ENCODE data around the gene MOSMO. TPM values are rescaled to one million over a fixed set of nuclear protein-coding genes. Genes with fewer than 3 reads are reported as not detected.
"Not testable (repeated sequence)": the region's sequence is repeated elsewhere in the genome, so short reads cannot be mapped to it uniquely, and the experiment has no call there.

The MOSMO gene
- total RNA-seq, 1 experiment from 2014 or later, result 30.8 TPM

DNA sequence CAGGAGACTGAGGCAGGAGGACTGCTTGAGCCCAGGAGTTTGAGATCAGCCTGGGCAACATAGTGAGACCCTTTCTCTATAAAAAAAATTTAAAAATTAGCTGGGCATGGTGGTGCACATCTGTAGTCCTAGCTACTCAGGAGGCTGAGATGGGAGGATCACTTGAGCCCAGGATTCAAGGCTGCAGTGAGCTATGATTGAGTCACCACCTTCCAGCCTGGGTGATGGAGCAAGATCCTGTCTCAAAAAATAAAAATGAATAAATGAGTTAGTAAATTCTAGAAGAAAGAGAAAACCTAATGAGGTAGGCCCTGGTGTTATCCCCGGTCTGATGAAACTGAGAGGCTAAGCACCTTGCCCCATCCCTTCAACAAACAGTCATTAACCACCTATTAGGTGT is 5.9 kb upstream of the MOSMO start:
- not testable (repeated sequence) for DNase-seq (ENCODE audit: low read depth)

DNA sequence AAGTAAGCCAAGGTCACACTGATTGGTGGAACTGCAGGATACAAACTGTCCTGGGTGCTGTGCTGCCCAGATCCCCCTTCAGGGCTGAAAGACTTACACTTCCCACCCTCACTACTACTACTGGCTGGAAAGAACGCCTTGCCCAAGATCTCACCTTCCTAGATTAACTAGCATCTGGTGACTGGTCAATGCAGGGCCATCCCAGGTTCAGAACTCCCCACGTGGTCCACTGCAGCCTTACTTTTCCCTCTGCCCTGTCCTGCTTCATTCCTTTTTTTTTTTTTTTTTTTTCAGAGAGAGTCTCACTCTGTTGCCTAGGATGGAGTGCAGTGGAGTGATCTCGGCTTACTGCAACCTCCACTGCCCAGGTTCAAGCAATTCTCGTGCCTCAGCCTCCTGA is 4.7 kb upstream of the MOSMO start:
- DNase-seq (ENCODE audit: low read depth), result no peak

DNA sequence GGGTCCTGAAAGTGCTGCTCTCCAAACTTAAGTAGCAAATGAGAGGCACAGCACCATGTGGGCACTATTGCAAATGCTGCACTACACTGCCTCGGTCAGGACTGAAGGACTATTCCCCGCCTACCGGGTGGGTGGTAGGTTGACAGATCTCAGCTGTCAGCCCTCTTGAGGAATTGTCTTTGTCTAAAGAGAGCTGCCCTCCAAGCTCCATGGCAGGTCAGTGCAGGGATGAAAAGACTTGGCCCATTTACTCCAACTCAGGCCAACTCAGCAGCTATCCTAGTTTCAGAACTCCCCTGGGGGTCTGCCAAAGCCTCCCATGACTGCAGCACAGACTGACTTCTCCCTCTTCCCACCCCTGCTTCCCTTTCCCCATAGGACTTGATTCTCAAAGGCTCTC is 3.6 kb upstream of the MOSMO start:
- DNase-seq (ENCODE audit: low read depth), result no peak

DNA sequence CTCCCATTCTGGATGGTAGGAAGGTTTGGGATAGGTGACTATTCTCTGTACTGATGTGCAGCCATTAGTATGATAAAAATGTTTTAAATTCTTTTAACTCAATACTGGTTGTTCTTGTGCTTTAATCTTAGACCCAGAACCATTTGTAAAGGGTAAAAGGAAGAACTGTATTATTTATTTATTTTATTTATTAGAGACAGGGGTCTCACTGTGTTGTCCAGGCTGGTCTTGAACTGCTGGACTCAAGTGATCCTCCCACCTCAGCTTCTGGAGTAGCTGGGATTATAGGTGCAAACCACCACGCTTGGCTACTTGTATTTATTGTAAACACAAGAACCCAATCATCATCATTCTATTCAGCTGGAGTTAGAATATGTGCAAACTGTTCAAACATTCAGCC is 2.2 kb upstream of the MOSMO start:
- DNase-seq (ENCODE audit: low read depth), result no peak

DNA sequence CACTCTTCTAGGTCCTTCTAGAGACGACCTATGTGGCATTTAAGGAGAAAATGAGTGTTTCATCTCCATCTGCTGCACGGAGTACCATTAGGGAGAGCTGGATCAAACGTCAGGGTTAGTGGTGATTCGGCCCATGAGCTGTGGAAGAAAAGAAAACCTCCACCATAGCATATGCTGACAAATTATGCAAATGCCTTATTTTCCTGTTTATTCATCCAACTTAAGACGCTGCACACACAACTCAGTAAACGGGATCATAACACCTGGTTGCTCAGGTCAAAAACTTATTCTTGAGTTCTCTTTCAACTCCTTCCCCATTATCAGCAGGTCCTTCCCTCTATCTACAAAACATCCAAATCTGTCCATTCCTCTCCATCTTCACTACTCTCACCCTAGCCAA is 1.3 kb upstream of the MOSMO start:
- no peak for DNase-seq (ENCODE audit: low read depth)

DNA sequence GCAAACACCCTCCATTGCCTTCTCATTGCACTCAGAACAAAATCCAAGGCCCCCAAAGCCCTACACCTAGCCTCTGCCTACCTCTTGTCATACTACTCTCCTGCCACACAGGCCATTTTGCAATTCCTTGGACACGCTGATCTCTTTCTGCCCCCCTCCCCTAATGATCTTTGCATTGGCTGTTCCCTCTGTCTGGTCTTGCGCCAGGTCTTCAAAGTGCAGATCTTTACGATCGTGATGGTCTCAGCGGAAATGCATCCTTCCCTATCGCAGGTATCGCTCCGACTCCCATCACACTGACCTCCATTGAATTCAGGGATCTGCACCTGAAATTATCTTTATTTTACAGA is 777 bp upstream of the MOSMO start:
- no peak for DNase-seq (ENCODE audit: low read depth)

DNA sequence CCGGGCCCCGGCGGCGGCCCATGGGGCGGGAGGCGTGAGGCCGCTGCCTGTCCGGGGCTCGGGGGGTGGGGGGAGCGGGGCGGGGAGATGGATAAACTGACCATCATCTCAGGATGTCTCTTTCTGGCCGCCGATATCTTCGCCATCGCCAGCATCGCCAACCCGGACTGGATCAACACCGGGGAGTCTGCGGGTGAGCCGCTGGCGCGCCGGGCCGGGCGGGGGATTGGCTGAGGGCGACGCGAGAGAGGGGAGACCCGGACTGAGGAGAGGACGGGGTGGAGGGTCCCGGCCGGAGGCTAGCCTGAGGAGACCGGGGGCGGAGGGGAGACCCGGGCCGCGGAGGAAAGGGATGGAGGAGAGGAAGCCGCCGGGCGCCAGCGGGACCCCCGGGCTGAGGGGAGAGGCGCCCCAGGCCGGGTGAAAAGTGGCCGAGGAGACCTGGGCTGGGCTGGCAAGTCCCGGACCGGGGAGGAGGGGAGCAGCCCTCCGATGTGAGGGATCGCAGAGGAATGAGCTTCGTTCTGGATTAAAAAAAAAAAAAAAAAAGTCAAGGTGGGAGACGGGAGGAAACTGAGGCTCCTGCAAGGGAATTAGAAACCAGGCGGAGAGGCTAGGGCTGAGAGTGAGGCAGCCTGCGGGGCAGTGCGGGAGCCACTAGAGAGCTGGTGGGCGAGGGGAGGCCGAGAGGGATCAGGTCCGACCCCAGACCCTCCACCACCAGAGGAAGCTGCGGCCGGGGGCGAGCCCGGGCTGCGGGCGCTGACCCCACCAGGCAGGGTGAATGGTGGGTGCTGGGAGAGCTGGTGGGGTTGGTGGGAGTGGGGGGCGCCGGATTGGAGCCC is 526 bp downstream of the MOSMO start:
- no peak for DNase-seq (ENCODE audit: low read depth)

DNA sequence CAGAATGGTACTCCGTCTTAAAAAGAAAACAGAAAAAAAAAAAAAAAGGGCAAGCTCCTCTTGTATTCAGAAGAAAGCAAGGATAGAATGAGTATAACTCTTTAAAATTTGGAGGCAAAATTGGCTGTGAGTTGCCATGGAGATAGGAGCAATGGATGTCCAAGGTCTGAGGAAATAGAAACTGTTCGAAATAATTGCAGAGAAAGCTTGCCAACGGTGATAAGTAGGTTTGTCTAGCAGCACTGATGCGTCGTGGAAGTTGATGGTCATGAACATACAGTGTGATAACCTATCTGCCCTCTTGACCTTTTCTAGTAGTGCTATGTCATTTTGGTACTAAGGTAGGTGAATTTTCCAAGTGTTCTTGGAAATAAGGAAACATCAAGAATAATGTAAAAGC is 3.0 kb downstream of the MOSMO start:
- DNase-seq (ENCODE audit: low read depth), result no peak

DNA sequence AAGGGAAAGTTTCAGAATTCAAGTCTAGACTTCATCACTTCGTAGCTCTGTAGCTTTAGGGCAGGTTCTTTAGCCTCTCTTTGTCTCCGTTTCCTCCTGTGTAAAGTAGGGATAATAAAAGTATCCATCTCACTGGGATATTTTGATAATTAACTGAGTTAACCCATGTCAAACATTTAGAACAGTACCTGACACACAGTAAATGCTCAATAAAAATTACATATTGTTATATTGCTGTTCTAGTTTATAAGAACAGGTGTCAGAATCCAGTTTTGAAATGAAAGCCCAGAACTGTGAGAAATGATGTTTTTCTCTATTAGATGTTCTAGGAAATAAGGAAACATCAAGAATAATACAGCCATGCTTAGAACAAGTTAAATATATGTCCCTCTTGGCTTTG is 4.3 kb downstream of the MOSMO start:
- DNase-seq (ENCODE audit: low read depth), result no peak

DNA sequence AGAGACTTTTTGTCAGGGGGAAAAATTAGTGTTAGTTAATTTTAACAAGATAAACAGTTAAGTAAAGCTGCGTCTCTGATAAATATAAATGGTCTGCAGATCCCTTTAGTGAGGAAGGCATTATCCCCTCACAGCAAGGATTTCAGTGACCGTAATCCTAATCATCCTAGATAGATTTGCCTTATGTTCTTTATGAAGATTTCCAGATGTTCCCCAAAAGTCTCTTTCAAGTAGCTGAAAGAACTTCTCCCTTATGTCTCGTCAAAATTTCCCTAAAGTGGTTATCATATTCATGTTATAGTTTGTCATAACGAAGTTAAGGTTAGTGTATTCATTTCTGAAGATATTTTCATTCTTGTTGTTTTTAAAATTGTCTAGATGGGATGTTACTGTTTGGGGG is 5.6 kb downstream of the MOSMO start:
- no peak for DNase-seq (ENCODE audit: low read depth)

DNA sequence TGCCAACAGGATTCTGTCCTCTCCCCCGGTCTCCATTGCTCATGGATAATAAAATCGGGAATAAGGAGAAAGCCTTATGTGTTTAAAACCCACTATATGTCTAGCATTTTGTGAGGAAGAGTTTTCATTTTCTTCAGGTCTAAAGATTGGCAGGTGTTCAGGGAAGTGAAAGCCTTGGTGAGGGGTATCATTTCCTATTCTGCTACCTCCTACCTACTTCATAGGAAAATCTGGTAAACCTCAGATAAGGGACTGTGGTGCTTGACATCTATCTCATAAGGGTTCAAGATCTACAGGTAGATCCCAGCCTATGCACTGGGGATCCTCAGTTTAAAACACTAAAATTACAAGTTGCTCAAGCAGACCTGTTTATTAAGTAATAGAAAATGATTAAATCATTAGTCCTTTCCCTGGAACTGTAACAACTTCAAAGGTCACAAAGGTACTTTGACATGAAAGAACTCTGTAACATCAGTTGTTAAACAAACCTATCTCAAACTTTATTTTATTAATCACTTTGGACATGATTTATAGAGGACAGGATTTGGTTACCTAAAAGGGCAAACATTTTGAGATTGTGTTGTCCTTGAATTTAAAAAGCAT is 6.5 kb downstream of the MOSMO start:
- no peak for DNase-seq (ENCODE audit: low read depth)

DNA sequence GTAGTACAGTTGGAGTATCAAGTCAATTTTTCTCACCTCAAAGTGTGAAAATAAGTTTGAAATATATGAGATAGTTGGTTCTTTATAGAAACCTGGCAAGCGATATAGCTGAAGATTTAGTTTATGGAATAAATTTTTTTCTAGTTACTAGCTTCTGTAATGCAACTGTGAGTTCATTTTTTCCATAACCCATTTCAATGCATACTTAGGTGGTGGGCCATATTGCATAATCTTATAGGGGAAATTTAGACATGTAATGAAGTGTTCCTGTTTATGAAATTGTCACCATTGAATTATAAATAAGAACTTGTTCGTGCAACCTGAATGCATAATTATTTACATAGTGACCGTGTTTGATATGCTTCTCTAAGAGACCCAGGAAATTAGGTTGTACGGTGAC is 9.0 kb downstream of the MOSMO start:
- DNase-seq (ENCODE audit: low read depth), result no peak

DNA sequence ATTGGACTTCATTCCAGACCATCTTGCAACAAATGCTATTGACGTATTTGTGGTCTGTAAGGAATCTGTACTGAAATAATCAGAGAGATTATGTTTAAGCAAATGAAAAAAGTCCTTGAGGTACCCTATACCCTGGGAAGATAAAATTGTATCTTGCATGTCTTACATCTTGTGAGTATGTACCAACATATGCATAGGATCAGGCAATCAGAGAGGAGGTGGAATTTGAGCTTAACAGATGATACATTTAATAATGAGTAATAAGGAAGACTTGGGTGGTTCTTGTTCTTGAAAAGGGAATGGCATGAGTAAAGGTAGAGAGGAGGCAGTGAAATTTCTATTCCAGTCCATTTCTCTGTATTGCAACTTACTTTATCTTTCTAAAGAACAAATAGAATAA is 10.6 kb downstream of the MOSMO start:
- no peak for DNase-seq (ENCODE audit: low read depth)

DNA sequence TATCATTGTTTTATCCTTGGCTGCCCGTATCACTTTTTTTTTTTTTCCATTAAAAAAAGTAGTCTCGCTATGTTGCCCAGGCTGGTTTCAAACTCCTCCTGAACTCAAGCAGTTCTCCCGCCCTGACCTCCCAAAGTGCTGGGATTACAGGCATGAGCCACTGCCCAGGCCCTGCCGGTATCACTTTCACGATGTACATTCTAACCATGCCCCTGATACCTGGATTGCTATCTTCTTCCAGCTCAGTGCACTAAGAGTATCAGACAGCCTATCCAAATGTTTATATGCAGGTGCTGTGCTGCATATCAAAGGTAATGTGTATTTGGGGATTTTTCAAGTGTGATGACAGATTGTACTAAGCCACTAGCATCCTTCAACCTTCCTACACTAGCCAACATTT is 14.2 kb downstream of the MOSMO start:
- DNase-seq (ENCODE audit: low read depth), result no peak

DNA sequence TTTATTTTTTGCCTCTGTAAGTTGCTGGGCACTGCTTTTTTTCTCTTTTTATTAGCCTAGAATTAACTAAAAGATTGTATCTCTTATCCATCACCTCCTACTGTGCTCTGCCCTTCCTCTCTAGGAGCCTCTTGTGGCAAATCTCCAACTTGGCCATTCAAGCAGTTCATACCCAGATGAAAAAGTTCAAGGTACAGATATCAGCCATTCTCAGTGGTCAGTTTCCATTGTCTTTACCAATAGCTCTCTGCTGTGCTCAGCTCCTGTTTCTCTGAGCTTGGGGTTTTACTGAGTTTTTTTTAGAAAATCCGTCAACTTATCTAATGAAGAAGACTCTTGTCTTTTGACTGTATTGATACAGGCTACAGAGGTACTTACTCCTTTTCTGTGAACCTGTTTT is 15.6 kb downstream of the MOSMO start:
- no peak for DNase-seq (ENCODE audit: low read depth)

DNA sequence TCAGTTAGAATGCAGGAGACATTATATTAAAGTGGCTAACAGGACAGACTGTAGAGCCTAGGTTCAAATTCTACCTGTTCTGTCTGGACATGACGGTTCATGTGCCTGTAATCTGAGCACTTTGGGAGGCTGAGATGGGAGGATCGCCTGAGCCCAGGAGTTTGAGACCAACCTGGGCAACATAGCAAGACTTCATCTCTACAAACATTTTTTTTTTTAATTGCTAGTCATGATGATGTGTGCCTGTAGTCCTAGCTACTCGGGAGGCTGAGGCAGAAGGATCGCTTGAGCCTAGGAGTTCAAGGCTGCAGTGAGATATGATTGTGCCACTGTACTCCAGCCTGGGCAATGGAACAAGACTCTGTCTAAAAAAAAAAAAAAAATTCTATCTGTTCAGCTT is 16.9 kb downstream of the MOSMO start:
- DNase-seq (ENCODE audit: low read depth), result not testable (repeated sequence)

DNA sequence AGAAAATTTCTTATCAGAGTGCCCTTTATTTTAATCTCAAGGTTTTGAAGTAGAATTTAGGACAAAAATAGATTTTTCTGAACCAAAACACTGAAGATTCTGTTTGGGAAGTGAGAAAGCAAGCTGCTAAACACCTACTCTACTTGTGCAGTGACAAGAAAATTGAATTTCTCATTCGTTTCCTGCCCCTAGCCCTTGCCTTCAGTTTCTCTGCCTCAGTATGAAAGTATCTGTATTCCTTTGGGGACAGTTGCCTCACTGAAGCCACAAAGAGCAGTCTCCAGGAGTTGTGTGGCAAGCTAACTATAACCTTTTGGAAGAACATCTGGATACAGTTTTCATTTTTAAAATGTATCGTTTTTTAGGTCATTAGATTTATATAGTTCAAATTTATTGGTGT is 19.7 kb downstream of the MOSMO start:
- DNase-seq (ENCODE audit: low read depth), result no peak

DNA sequence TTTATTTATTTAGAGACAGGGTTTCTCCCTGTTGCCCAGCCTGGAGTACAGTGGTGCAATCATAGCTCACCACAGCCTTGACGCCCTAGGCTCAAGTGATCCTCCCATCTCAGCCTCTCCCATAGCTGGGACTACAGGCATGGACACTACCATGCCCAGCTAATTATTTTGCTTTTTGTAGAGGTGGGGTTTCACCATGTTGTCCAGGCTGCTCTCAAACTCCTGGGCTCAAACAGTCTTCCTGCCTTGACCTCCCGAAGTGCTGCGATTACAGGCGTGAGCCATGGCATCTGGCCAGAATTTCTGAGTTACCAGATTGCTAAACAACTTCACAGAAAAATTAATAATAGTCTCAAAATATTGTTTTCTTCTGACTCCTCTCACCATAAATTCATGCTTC is 21.7 kb downstream of the MOSMO start:
- no peak for DNase-seq (ENCODE audit: low read depth)

DNA sequence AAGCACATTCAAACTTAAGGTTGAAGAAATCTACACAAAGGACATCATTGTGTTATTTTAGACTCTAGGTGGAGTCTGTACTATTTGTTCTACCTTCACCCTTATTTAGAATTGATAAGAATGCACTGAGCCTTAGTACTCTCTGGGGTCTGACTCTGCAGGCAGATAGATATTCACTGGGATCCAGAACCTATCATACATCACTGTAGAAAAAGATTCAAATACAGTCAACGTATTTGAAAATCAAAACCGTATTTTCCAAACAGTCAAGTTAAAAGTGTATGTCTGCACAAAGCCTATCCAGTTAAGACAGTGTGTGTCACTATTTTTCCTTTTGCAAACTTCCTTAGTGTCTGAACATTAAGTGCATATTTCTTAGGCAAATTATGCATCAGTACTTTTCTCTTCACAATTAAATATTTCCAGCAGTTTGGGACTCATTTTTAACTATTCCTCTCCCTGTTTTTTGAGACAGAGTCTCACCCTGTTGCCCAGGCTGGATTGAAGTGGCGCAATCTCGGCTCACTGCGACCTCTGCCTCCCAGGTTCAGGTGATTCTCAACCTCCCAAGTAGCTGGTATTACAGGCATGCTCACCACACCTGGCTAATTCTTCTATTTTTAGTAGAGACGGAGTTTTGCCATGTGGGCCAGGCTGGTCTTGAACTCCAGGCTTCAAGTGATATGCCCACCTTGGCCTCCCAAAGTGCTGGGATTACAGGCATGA is 22.3 kb downstream of the MOSMO start:
- DNase-seq (ENCODE audit: low read depth), result no peak

DNA sequence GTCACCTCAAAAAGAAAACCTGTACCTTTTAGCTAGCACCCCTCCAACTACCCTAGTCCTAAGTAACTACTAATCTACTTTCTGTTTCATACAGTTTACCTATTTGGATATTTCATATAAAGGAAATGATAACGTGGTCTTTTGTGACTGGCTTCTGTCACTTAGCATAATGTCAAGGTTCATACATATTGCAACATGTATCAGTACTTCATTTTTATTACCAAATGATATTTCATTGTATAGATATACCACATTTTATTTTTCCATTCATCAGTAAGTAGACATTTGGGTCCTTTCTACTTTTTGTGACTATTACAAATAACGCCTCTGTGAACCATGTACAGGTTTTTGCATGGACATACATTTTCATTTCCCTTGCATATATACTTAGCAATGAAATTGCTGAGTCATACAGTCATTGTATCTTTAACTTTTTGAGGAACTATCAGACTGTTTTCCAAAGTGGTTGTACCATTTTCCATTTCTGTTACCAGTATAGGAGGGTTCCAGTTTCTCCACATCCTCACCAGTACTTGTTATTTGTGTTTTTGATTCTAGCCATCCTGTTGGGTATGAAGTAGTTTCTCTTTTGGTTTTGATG is 23.7 kb downstream of the MOSMO start:
- DNase-seq (ENCODE audit: low read depth), result no peak

DNA sequence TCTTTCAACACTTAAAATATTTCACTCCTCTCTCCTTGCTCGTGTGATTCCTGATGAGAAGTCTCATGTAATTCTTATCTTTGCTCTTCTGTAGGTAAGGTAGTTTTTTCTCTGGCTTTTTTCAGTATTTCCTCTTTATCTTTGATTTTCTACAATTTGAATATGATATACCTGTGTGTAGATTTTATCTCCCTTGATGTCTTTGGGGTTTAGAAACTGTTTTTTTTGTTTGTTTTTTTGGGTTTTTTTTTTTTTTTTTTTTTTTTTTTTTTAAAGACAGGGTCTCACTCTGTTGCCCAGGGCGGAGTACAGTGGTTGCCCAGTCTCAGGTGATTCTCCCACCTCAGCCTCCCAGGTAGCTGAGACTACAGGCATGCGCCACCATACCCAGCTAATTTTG is 26.6 kb downstream of the MOSMO start:
- DNase-seq (ENCODE audit: low read depth), result no peak

DNA sequence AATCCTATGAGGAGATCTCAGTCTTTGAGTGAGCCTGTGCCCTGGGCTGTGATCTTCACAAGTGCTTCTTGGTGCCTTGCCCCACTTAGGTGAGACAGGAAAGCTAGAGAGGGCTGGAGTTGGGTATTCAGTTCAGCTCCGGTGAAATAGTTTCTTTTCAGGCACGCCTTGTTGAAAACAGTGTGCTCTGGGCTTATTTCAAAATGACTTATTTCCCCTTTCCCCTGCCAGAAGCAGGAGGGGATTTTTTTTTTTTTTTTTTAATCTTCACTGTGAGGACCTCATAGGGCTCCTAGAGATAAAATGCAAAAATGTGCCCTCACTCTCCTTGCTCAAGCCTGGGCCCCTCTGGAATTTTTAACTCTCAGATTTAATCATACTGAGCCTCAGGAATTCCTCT is 27.2 kb downstream of the MOSMO start:
- DNase-seq (ENCODE audit: low read depth), result no peak
